8988T (cell line): ENCODE data around the gene AQP5.
A peak's percentile ranks its signal among the peaks of the same experiment; 100 is the strongest.

Source experiments
- DNase-seq: peaks from one replicate; pipeline ENCODE4 v3.0.0; 2011

AQP5 gene

GRCh38 chr12:49951411-49952240 lies 10.0 kb upstream of the AQP5 start:
- no peak for DNase-seq

- DNase-seq: no peak
These were observed 9.1 kb upstream of the AQP5 start for GRCh38 chr12:49952391-49953055.

GRCh38 chr12:49953151-49953550 lies 8.5 kb upstream of the AQP5 start:
- DNase-seq: no peak

- DNase-seq: no peak
These were observed 7.5 kb upstream of the AQP5 start for GRCh38 chr12:49953961-49954846.

GRCh38 chr12:49954863-49955830 lies 6.5 kb upstream of the AQP5 start:
- DNase-seq: no peak

- no peak for DNase-seq
These were observed 5.6 kb upstream of the AQP5 start for GRCh38 chr12:49955899-49956662.

GRCh38 chr12:49956663-49957569 lies 4.8 kb upstream of the AQP5 start:
- no peak for DNase-seq

GRCh38 chr12:49957570-49957967 lies 4.1 kb upstream of the AQP5 start:
- DNase-seq: no peak

- peak; percentile 83 for DNase-seq
These were observed 1.8 kb upstream of the AQP5 start for GRCh38 chr12:49959685-49960473.

- DNase-seq: no peak
These were observed 1.1 kb upstream of the AQP5 start for GRCh38 chr12:49960474-49961110.

- no peak for DNase-seq
These were observed 507 bp downstream of the AQP5 start for GRCh38 chr12:49961993-49962764.

- peak; percentile 99 for DNase-seq
These were observed 1.4 kb downstream of the AQP5 start for GRCh38 chr12:49962861-49963765.

GRCh38 chr12:49963976-49964815 lies 2.5 kb downstream of the AQP5 start:
- DNase-seq: no peak

GRCh38 chr12:49964849-49965624 lies 3.4 kb downstream of the AQP5 start:
- DNase-seq: no peak

GRCh38 chr12:49965836-49966235 lies 4.2 kb downstream of the AQP5 start:
- DNase-seq: no peak
